ENCODE results near the gene NEB. TPM values are rescaled to one million over a fixed set of nuclear protein-coding genes. Genes with fewer than 3 reads are reported as not detected.

NEB gene
- total RNA-seq, 8 experiments from 2014 or later, result 1.7 to 4.3 (median 3.7) TPM

GRCh38 chr2:151634736-151635467, 99.4 kb downstream of the NEB start:
- H3K27ac ChIP-seq, result no peak overlapping the region
- no peak for ATAC-seq (replicated peaks in 6 of 8)
- no peak overlapping the region for H3K4me3 ChIP-seq
- peaks cover 0 to 3% of the 10 kb centered on the region in 2 donors for H3K4me1 ChIP-seq (replicated peaks in 1 of 2)
- in situ Hi-C loops (cut with MboI; ENCODE audit: low pct_unique_long_range_greater_than_20kb in 2 of 9, low sequenced_read_pairs in 9 of 9, unreplicated experiment in 9 of 9), result loop anchor here in 1 of 9 experiments (25.0 kb wide), 1 partner anchor 377 kb away; no protein-coding TSS in a partner anchor
- 38 to 100% (median 88%) methylated on average over 1 to 4 of the region's 4 CpGs; no CpG with 5 or more reads in 1 of the 10 experiments for WGBS, 10 experiments

GRCh38 chr2:151632993-151633565, 101.2 kb downstream of the NEB start:
- Histone ChIP-seq H3K4me3 (no peak overlapping the region), H3K4me1 (replicated peaks in 1 of 2) (no peaks in the 10 kb centered on the region), H3K27ac (no peak overlapping the region)
- in situ Hi-C loops (cut with MboI; ENCODE audit: low pct_unique_long_range_greater_than_20kb in 2 of 9, low sequenced_read_pairs in 9 of 9, unreplicated experiment in 9 of 9), result loop anchor here in 1 of 9 experiments (25.0 kb wide), 1 partner anchor 379 kb away; no protein-coding TSS in a partner anchor
- ATAC-seq (replicated peaks in 6 of 8), result peak in 1 of 8 experiments; percentile 23
- WGBS, 10 experiments, result 0 to 100% (median 66%) methylated on average over 1 of the region's 1 CpG

DNA sequence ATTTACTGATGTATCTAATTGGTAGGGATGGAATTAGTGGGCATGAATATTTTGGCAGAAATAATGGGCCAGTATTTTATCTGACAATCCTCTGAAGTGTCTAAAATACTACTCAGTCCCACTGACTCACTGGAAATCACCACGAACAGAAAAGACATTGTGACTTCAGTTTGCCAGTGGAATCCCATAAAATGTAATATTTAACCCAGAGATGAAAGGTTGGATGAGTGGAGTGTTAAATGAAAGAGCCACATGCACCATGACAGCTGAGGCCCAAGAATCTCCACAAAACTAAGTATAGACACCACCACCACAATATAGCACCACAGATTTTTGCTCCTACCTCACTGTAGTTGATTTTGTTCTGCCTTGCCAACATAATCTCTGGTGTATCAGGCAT, 103.9 kb downstream of the NEB start:
- WGBS, 10 experiments, result 13 to 60% (median 45%) methylated on average over 1 of the region's 1 CpG; no CpG with 5 or more reads in 6 of the 10 experiments
- no peak for ATAC-seq (replicated peaks in 6 of 8)
- Histone ChIP-seq H3K4me3 (no peak overlapping the region), H3K27ac (no peak overlapping the region), H3K4me1 (replicated peaks in 1 of 2) (no peaks in the 10 kb centered on the region)
- in situ Hi-C loops (cut with MboI; ENCODE audit: low pct_unique_long_range_greater_than_20kb in 2 of 9, low sequenced_read_pairs in 9 of 9, unreplicated experiment in 9 of 9), result loop anchor here in 1 of 9 experiments (25.0 kb wide), 1 partner anchor 382 kb away; no protein-coding TSS in a partner anchor

- peak in 2 of 8 experiments; percentile 55 to 58 for ATAC-seq (replicated peaks in 6 of 8)
- no peak overlapping the region for H3K27ac ChIP-seq
- in situ Hi-C loops (cut with MboI; ENCODE audit: low pct_unique_long_range_greater_than_20kb in 2 of 9, low sequenced_read_pairs in 9 of 9, unreplicated experiment in 9 of 9), result loop anchor here in 1 of 9 experiments (25.0 kb wide), 1 partner anchor 385 kb away; no protein-coding TSS in a partner anchor
- no peaks in the 10 kb centered on the region for H3K4me1 ChIP-seq (replicated peaks in 1 of 2)
- no peak overlapping the region for H3K4me3 ChIP-seq
- WGBS, 10 experiments, result 60 to 100% (median 83%) methylated on average over 1 to 6 of the region's 6 CpGs; no CpG with 5 or more reads in 2 of the 10 experiments
These were observed 106.9 kb downstream of the NEB start for GRCh38 chr2:151627353-151627752.

DNA sequence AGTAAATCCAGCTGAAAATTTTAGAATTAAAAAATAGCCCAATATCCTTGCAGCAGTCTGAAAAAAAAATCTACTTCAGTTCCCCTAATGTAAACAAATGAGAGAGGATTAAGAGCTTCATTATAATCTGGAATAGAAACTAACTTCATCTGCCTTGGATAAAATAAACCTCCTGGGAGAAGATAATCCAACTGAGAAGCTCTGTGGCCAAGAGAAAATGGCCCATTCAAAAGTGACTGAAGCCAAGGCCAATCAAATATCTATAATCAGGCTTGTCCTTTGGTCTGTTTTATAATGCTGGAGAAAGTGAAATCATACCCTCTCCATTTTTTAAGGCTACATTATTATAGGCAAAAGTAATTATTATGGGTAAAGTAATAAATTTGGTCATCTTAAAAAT, 110.0 kb downstream of the NEB start:
- in situ Hi-C loops (cut with MboI; ENCODE audit: low pct_unique_long_range_greater_than_20kb in 2 of 9, low sequenced_read_pairs in 9 of 9, unreplicated experiment in 9 of 9), result no loop called here
- ATAC-seq (replicated peaks in 6 of 8), result no peak
- H3K4me3 ChIP-seq, result no peak overlapping the region
- no peak overlapping the region for H3K27ac ChIP-seq
- no peaks in the 10 kb centered on the region for H3K4me1 ChIP-seq (replicated peaks in 1 of 2)

DNA sequence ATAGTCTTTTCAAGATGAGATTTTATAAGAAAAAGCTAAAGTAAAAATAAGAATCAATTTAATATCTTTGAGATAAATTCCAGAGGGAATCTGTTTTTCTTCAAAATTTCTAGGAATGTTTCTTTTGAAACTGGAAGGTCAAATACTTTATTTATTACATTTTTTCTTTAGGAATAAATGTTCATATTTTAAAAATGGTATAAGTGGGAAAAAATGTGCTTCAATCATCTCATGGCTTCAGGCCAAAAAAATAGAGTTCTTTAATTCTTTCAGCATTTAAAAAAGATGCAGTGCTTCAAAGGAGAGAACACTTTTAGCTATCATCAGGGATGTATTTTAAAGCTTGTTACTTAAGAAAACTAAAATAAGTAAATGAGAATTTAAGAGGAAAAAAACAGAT, 110.6 kb downstream of the NEB start:
- ATAC-seq (replicated peaks in 6 of 8), result no peak
- H3K27ac ChIP-seq, result no peak overlapping the region
- no peaks in the 10 kb centered on the region for H3K4me1 ChIP-seq (replicated peaks in 1 of 2)
- no peak overlapping the region for H3K4me3 ChIP-seq
- in situ Hi-C loops (cut with MboI; ENCODE audit: low pct_unique_long_range_greater_than_20kb in 2 of 9, low sequenced_read_pairs in 9 of 9, unreplicated experiment in 9 of 9), result no loop called here

GRCh38 chr2:151620761-151621160, 113.5 kb downstream of the NEB start:
- no peak for ATAC-seq (replicated peaks in 6 of 8)
- no peak overlapping the region for H3K27ac ChIP-seq
- H3K4me3 ChIP-seq, result no peak overlapping the region
- 50 to 100% (median 77%) methylated on average over 1 to 3 of the region's 3 CpGs; no CpG with 5 or more reads in 1 of the 10 experiments for WGBS, 10 experiments
- in situ Hi-C loops (cut with MboI; ENCODE audit: low pct_unique_long_range_greater_than_20kb in 2 of 9, low sequenced_read_pairs in 9 of 9, unreplicated experiment in 9 of 9), result no loop called here
- H3K4me1 ChIP-seq (replicated peaks in 1 of 2), result no peaks in the 10 kb centered on the region

GRCh38 chr2:151619337-151619989, 114.8 kb downstream of the NEB start:
- ATAC-seq (replicated peaks in 6 of 8), result peak in 4 of 8 experiments; percentile 39 to 94 (median 76)
- Histone ChIP-seq H3K27ac (no peak overlapping the region), H3K4me3 (no peak overlapping the region), H3K4me1 (replicated peaks in 1 of 2) (no peaks in the 10 kb centered on the region)
- in situ Hi-C loops (cut with MboI; ENCODE audit: low pct_unique_long_range_greater_than_20kb in 2 of 9, low sequenced_read_pairs in 9 of 9, unreplicated experiment in 9 of 9), result no loop called here
- 50 to 100% (median 87%) methylated on average over 1 to 13 of the region's 13 CpGs for WGBS, 10 experiments

GRCh38 chr2:151616760-151617339, 117.4 kb downstream of the NEB start:
- Histone ChIP-seq H3K4me3 (no peak overlapping the region), H3K4me1 (replicated peaks in 1 of 2) (no peaks in the 10 kb centered on the region), H3K27ac (no peak overlapping the region)
- no peak for ATAC-seq (replicated peaks in 6 of 8)
- WGBS, 10 experiments, result 25 to 100% (median 100%) methylated on average over 1 to 2 of the region's 2 CpGs
- in situ Hi-C loops (cut with MboI; ENCODE audit: low pct_unique_long_range_greater_than_20kb in 2 of 9, low sequenced_read_pairs in 9 of 9, unreplicated experiment in 9 of 9), result no loop called here

GRCh38 chr2:151614606-151615306, 119.5 kb downstream of the NEB start:
- no peak for ATAC-seq (replicated peaks in 6 of 8)
- WGBS, 10 experiments, result 53 to 100% (median 93%) methylated on average over 1 to 3 of the region's 3 CpGs
- in situ Hi-C loops (cut with MboI; ENCODE audit: low pct_unique_long_range_greater_than_20kb in 2 of 9, low sequenced_read_pairs in 9 of 9, unreplicated experiment in 9 of 9), result no loop called here
- no peak overlapping the region for H3K4me3 ChIP-seq
- no peaks in the 10 kb centered on the region for H3K4me1 ChIP-seq (replicated peaks in 1 of 2)
- no peak overlapping the region for H3K27ac ChIP-seq

- in situ Hi-C loops (cut with MboI; ENCODE audit: low pct_unique_long_range_greater_than_20kb in 2 of 9, low sequenced_read_pairs in 9 of 9, unreplicated experiment in 9 of 9), result no loop called here
- H3K4me1 ChIP-seq (replicated peaks in 1 of 2), result no peaks in the 10 kb centered on the region
- ATAC-seq (replicated peaks in 6 of 8), result no peak
- H3K4me3 ChIP-seq, result no peak overlapping the region
- 52 to 100% (median 85%) methylated on average over 1 to 5 of the region's 5 CpGs; no CpG with 5 or more reads in 2 of the 10 experiments for WGBS, 10 experiments
- no peak overlapping the region for H3K27ac ChIP-seq
These were observed 120.1 kb downstream of the NEB start for GRCh38 chr2:151614159-151614558.

DNA sequence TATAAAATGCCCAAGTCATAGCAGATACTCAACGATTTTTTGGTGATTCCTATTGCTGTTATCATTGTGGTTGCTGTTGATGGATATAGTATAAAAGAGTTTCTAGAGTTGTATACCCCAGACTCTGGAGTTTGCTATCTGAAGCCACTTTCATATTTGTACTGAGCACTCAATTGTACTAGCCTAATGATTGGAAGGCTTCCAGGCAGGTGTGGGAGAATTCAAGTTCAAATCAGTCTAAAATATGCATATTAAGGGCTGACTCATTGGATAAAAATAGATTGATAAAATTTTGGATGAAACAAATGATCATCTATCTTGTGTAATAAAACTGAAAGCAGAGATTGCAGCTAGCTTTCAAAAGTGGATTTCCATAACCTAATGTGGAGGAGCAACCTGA, 122.9 kb downstream of the NEB start:
- H3K4me1 ChIP-seq (replicated peaks in 1 of 2), result no peaks in the 10 kb centered on the region
- WGBS, 10 experiments, result 0 to 67% (median 8%) methylated on average over 1 of the region's 1 CpG; no CpG with 5 or more reads in 2 of the 10 experiments
- no peak for ATAC-seq (replicated peaks in 6 of 8)
- no peak overlapping the region for H3K4me3 ChIP-seq
- H3K27ac ChIP-seq, result no peak overlapping the region
- in situ Hi-C loops (cut with MboI; ENCODE audit: low pct_unique_long_range_greater_than_20kb in 2 of 9, low sequenced_read_pairs in 9 of 9, unreplicated experiment in 9 of 9), result no loop called here
